Measurements from ENCODE around the gene WNK2.

The WNK2 gene

DNA sequence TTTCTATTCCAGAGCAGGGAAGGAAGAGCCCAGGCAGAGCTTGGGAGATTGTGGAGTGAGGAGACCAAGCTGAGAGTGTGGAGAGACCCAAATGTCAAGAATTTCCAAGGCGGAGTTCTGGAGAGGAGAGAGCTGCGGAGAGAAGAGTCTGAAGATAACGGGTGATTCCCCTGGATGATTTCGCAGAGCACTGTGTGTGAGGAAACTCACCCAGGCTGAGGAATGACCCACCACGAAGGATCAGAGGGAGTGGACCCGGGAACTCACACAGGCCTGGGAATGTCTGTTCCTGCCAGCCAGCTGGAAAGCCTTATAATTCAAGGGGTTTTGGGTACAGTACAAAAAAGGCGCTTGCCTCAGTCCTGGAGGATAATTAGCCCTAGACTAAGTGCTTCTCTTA, 94.2 kb downstream of the WNK2 start:
- Histone ChIP-seq H3K27ac (ENCODE audit: extremely low read depth, low read depth, low read length) (no peak overlapping the region), H3K9me3 (ENCODE audit: control insufficient read depth, insufficient read depth, low read depth, low read length) (no peaks in the 10 kb centered on the region), H3K4me1 (ENCODE audit: control insufficient read depth, insufficient read depth, low read length) (no peaks in the 10 kb centered on the region), H3K36me3 (ENCODE audit: control insufficient read depth in 2 of 2, insufficient read depth in 1 of 2, low read length in 2 of 2) (peaks cover 0 to 4% of the 10 kb centered on the region in 2 experiments; a peak in 1 of 3 replicates), H3K4me3 (ENCODE audit: low read depth, low read length) (no peak overlapping the region)
- CTCF ChIA-PET, result no interaction called here
- TF ChIP-seq ZNF211 (tag by site-specific recombination; IDR thresholded peaks at IDR 0.05; ENCODE audit: low read depth), result no peak
- no peak for TF ChIP-seq ZNF112 (tag by site-specific recombination; IDR thresholded peaks at IDR 0.05)
- no peak for TF ChIP-seq ZNF610 (tag by site-specific recombination; IDR thresholded peaks at IDR 0.05; ENCODE audit: borderline replicate concordance)
- TF ChIP-seq ZIC2 (tag by site-specific recombination; IDR thresholded peaks at IDR 0.05), result no peak
- no peak for TF ChIP-seq ZNF654 (tag by site-specific recombination; IDR thresholded peaks at IDR 0.05; ENCODE audit: low read depth)
- TF ChIP-seq ZNF311 (tag by site-specific recombination; IDR thresholded peaks at IDR 0.05; ENCODE audit: borderline replicate concordance), result no peak
- TF ChIP-seq ZNF248 (tag by site-specific recombination; IDR thresholded peaks at IDR 0.05), result no peak
- TF ChIP-seq ZNF768 (tag by site-specific recombination; IDR thresholded peaks at IDR 0.05), result no peak
- TF ChIP-seq EGR2 (tag by site-specific recombination; IDR thresholded peaks at IDR 0.05; ENCODE audit: low read depth), result no peak
- TF ChIP-seq RBAK (tag by site-specific recombination; IDR thresholded peaks at IDR 0.05), result no peak
- no peak for TF ChIP-seq ZNF555 (tag by site-specific recombination; conservative IDR thresholded peaks at IDR 0.05)
- TF ChIP-seq OSR2 (tag by site-specific recombination; IDR thresholded peaks at IDR 0.05), result no peak
- TF ChIP-seq, protein P1, sequence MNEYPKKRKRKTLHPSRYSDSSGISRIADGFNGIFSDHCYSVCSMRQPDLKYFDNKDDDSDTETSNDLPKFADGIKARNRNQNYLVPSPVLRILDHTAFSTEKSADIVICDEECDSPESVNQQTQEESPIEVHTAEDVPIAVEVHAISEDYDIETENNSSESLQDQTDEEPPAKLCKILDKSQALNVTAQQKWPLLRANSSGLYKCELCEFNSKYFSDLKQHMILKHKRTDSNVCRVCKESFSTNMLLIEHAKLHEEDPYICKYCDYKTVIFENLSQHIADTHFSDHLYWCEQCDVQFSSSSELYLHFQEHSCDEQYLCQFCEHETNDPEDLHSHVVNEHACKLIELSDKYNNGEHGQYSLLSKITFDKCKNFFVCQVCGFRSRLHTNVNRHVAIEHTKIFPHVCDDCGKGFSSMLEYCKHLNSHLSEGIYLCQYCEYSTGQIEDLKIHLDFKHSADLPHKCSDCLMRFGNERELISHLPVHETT (tag by site-specific recombination; IDR thresholded peaks at IDR 0.05), result no peak
- no peak for TF ChIP-seq YY2 (tag by site-specific recombination; IDR thresholded peaks at IDR 0.05)
- TF ChIP-seq, protein P2, sequence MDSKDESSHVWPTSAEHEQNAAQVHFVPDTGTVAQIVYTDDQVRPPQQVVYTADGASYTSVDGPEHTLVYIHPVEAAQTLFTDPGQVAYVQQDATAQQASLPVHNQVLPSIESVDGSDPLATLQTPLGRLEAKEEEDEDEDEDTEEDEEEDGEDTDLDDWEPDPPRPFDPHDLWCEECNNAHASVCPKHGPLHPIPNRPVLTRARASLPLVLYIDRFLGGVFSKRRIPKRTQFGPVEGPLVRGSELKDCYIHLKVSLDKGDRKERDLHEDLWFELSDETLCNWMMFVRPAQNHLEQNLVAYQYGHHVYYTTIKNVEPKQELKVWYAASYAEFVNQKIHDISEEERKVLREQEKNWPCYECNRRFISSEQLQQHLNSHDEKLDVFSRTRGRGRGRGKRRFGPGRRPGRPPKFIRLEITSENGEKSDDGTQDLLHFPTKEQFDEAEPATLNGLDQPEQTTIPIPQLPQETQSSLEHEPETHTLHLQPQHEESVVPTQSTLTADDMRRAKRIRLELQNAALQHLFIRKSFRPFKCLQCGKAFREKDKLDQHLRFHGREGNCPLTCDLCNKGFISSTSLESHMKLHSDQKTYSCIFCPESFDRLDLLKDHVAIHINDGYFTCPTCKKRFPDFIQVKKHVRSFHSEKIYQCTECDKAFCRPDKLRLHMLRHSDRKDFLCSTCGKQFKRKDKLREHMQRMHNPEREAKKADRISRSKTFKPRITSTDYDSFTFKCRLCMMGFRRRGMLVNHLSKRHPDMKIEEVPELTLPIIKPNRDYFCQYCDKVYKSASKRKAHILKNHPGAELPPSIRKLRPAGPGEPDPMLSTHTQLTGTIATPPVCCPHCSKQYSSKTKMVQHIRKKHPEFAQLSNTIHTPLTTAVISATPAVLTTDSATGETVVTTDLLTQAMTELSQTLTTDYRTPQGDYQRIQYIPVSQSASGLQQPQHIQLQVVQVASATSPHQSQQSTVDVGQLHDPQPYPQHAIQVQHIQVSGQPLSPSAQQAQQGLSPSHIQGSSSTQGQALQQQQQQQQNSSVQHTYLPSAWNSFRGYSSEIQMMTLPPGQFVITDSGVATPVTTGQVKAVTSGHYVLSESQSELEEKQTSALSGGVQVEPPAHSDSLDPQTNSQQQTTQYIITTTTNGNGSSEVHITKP (tag by site-specific recombination; IDR thresholded peaks at IDR 0.05), result no peak
- TF ChIP-seq, protein P3, sequence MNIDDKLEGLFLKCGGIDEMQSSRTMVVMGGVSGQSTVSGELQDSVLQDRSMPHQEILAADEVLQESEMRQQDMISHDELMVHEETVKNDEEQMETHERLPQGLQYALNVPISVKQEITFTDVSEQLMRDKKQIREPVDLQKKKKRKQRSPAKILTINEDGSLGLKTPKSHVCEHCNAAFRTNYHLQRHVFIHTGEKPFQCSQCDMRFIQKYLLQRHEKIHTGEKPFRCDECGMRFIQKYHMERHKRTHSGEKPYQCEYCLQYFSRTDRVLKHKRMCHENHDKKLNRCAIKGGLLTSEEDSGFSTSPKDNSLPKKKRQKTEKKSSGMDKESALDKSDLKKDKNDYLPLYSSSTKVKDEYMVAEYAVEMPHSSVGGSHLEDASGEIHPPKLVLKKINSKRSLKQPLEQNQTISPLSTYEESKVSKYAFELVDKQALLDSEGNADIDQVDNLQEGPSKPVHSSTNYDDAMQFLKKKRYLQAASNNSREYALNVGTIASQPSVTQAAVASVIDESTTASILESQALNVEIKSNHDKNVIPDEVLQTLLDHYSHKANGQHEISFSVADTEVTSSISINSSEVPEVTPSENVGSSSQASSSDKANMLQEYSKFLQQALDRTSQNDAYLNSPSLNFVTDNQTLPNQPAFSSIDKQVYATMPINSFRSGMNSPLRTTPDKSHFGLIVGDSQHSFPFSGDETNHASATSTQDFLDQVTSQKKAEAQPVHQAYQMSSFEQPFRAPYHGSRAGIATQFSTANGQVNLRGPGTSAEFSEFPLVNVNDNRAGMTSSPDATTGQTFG (tag by site-specific recombination; IDR thresholded peaks at IDR 0.05; ENCODE audit: borderline replicate concordance), result no peak
- TF ChIP-seq ZEB2 (tag by site-specific recombination; IDR thresholded peaks at IDR 0.05), result no peak
- TF ChIP-seq ZNF19 (tag by site-specific recombination; IDR thresholded peaks at IDR 0.05; ENCODE audit: low read depth), result no peak
- POLR2A ChIA-PET, result no interaction called here

DNA sequence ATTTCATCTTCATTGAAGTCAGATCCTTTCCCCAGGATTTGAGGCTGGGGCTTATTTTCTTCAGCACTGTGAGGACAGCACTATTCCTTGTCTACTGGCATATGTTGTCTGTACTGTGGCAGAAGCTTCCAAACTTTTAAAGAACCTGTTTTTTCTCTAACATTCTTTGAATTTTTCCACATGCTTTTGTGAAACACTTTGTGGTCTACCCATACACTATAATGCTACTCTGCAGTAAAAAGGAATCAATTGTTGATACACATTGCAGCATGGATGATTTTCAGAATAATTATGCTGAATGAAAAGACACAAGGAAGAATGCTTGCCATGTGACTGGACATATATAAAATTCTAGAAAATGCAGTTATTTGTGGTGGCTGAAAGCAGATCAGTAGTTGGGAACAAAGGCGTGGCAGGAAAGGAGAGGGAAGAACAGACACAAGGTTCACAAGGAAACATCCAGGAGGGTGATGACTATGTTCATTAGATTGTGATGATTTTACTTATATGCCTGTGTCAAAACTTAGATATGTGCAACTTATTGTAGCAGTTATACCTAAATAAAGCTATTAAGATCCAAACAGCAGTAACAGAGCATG, 96.8 kb downstream of the WNK2 start:
- ChIA-PET CTCF (interaction anchor here (0.8 kb wide), 1 partner anchor 32 kb away, joined by 4 read pairs; no protein-coding TSS in a partner anchor), POLR2A (no interaction called here)
- Histone ChIP-seq H3K27ac (ENCODE audit: extremely low read depth, low read depth, low read length) (no peak overlapping the region), H3K36me3 (ENCODE audit: control insufficient read depth in 2 of 2, insufficient read depth in 1 of 2, low read length in 2 of 2) (peaks cover 0 to 4% of the 10 kb centered on the region in 2 experiments; a peak in 1 of 3 replicates), H3K9me3 (ENCODE audit: control insufficient read depth, insufficient read depth, low read depth, low read length) (no peaks in the 10 kb centered on the region), H3K4me1 (ENCODE audit: control insufficient read depth, insufficient read depth, low read length) (no peaks in the 10 kb centered on the region), H3K4me3 (ENCODE audit: low read depth, low read length) (no peak overlapping the region)
- TF ChIP-seq ZNF660 (tag by site-specific recombination; IDR thresholded peaks at IDR 0.05) (no peak), ZNF776 (tag by site-specific recombination; IDR thresholded peaks at IDR 0.05; ENCODE audit: borderline replicate concordance) (no peak), KLF16 (tag by site-specific recombination; IDR thresholded peaks at IDR 0.05) (no peak), ZNF169 (tag by site-specific recombination; IDR thresholded peaks at IDR 0.05) (no peak), ZSCAN30 (tag by site-specific recombination; IDR thresholded peaks at IDR 0.05) (no peak), ZNF747 (tag by site-specific recombination; IDR thresholded peaks at IDR 0.05) (no peak), ZNF558 (tag by site-specific recombination; IDR thresholded peaks at IDR 0.05) (no peak), ZNF16 (tag by site-specific recombination; IDR thresholded peaks at IDR 0.05; ENCODE audit: low read depth) (no peak), ZNF514 (tag by site-specific recombination; IDR thresholded peaks at IDR 0.05) (no peak)
- TF ChIP-seq, protein P4, sequence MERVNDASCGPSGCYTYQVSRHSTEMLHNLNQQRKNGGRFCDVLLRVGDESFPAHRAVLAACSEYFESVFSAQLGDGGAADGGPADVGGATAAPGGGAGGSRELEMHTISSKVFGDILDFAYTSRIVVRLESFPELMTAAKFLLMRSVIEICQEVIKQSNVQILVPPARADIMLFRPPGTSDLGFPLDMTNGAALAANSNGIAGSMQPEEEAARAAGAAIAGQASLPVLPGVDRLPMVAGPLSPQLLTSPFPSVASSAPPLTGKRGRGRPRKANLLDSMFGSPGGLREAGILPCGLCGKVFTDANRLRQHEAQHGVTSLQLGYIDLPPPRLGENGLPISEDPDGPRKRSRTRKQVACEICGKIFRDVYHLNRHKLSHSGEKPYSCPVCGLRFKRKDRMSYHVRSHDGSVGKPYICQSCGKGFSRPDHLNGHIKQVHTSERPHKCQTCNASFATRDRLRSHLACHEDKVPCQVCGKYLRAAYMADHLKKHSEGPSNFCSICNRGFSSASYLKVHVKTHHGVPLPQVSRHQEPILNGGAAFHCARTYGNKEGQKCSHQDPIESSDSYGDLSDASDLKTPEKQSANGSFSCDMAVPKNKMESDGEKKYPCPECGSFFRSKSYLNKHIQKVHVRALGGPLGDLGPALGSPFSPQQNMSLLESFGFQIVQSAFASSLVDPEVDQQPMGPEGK (tag by site-specific recombination; IDR thresholded peaks at IDR 0.05), result no peak

All from HEK293 (cell line).